Measurements from ENCODE around the gene ZNFX1.

DNA sequence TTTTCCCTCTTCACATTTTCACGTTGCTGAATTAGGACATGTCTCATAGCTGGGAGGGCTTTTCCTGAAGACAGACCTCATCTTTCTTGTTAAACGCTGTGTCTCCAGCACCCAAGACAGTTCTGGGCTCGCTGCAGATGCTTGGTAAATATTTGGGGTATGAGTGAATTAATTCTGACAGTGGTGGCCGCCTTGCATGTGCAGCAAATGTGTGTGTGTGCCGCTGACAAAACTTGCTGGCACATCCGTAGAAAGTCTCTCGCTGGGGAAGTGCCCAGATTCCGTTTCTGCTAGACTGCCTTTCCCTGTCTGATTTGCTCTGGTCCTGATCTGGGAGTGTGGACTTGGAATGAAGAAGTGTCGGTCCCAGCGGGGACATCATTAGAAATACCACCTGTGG lies 48.2 kb upstream of the ZNFX1 start:
- TF ChIP-seq, protein P1, sequence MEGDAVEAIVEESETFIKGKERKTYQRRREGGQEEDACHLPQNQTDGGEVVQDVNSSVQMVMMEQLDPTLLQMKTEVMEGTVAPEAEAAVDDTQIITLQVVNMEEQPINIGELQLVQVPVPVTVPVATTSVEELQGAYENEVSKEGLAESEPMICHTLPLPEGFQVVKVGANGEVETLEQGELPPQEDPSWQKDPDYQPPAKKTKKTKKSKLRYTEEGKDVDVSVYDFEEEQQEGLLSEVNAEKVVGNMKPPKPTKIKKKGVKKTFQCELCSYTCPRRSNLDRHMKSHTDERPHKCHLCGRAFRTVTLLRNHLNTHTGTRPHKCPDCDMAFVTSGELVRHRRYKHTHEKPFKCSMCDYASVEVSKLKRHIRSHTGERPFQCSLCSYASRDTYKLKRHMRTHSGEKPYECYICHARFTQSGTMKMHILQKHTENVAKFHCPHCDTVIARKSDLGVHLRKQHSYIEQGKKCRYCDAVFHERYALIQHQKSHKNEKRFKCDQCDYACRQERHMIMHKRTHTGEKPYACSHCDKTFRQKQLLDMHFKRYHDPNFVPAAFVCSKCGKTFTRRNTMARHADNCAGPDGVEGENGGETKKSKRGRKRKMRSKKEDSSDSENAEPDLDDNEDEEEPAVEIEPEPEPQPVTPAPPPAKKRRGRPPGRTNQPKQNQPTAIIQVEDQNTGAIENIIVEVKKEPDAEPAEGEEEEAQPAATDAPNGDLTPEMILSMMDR (IDR thresholded peaks at IDR 0.05): no peak
- TF ChIP-seq POLR2A (IDR thresholded peaks at IDR 0.05): no peak

Measured in heart left ventricle (tissue), 13 donors.